Dedifferentiated amniotic fluid mesenchymal stem cell (primary cell): ENCODE data around the gene LGI4.
"Not testable (repeated sequence)": the region's sequence is repeated elsewhere in the genome, so short reads cannot be mapped to it uniquely, and the experiment has no call there.

Source experiments
- DNase-seq: peaks from one replicate; pipeline ENCODE4 v3.0.0-alpha.2; 2016; ENCODE audit errors: extremely low spot score

Gene LGI4

GRCh38 chr19:35141837-35142605, 7.2 kb upstream of the LGI4 start:
- DNase-seq = no peak

GRCh38 chr19:35140962-35141836, 6.3 kb upstream of the LGI4 start:
- peak; percentile 55 for DNase-seq

GRCh38 chr19:35140207-35140961, 5.5 kb upstream of the LGI4 start:
- no peak for DNase-seq

GRCh38 chr19:35138305-35138892, 3.5 kb upstream of the LGI4 start, which contains the start of gene FXYD1:
TSS of gene FXYD1 (plus strand) at chr19:35138824. CDS start at chr19:35140080, 1,256 bp downstream.
- no peak for DNase-seq

- DNase-seq = no peak
Observed at GRCh38 chr19:35136977-35137702, 2.3 kb upstream of the LGI4 start.

GRCh38 chr19:35136231-35136630, 1.4 kb upstream of the LGI4 start:
- no peak for DNase-seq

GRCh38 chr19:35135389-35135909, 590 bp upstream of the LGI4 start:
- DNase-seq = peak; percentile 54

- DNase-seq = no peak
Observed at GRCh38 chr19:35133826-35134225, 1.0 kb downstream of the LGI4 start.

GRCh38 chr19:35132254-35132653, 2.6 kb downstream of the LGI4 start:
- DNase-seq = no peak

GRCh38 chr19:35130761-35131720, 3.8 kb downstream of the LGI4 start:
- DNase-seq = no peak

GRCh38 chr19:35129724-35130274, 5.1 kb downstream of the LGI4 start:
- DNase-seq = not testable (repeated sequence)

GRCh38 chr19:35128398-35129057, 6.3 kb downstream of the LGI4 start:
- DNase-seq = no peak

GRCh38 chr19:35127871-35128270, 7.0 kb downstream of the LGI4 start:
- DNase-seq = no peak

- DNase-seq = no peak
Observed at GRCh38 chr19:35126624-35126959, 8.3 kb downstream of the LGI4 start.

- no peak for DNase-seq
Observed at GRCh38 chr19:35125749-35126623, 8.9 kb downstream of the LGI4 start.

GRCh38 chr19:35125270-35125717, 9.6 kb downstream of the LGI4 start:
- no peak for DNase-seq
